ENCODE measurements around the gene TPCN2.

DNA sequence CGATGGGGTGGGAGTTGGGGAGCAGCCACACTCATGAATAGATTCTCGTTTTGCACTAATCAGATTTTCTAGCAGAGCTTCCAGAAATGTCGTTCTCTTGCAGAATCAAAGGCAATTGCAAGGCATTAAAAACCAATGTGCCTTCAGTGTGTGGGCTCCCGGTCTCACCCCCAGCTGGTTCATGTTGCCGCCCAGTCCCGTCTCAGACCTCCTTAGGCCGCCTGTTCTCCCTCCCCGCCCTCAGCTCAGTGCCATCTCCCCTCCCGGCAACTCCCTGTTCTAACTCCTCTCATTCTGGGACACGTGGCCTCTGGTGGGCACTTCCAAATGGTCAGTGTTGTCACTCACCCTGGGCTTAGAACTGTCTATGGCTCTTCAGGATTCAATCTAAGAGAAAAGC, 64.5 kb downstream of the TPCN2 start:
- TF ChIP-seq POLR2A (IDR thresholded peaks at IDR 0.05; ENCODE audit: control extremely low read depth in 1 of 2, low read depth in 2 of 2, low read length in 2 of 2) (no peak), JUND (IDR thresholded peaks at IDR 0.05; ENCODE audit: low read length) (no peak), YY1 (IDR thresholded peaks at IDR 0.05; ENCODE audit: low read depth, low read length) (no peak), TAF1 (IDR thresholded peaks at IDR 0.05; ENCODE audit: low read depth, low read length) (no peak), EZH2 (IDR thresholded peaks at IDR 0.05; ENCODE audit: low read depth, low read length, severe bottlenecking) (no peak), MAFK (IDR thresholded peaks at IDR 0.05; ENCODE audit: low read depth, low read length) (no peak), TCF12 (IDR thresholded peaks at IDR 0.05; ENCODE audit: low read depth, low read length) (no peak)
- TF ChIP-seq, protein P1, sequence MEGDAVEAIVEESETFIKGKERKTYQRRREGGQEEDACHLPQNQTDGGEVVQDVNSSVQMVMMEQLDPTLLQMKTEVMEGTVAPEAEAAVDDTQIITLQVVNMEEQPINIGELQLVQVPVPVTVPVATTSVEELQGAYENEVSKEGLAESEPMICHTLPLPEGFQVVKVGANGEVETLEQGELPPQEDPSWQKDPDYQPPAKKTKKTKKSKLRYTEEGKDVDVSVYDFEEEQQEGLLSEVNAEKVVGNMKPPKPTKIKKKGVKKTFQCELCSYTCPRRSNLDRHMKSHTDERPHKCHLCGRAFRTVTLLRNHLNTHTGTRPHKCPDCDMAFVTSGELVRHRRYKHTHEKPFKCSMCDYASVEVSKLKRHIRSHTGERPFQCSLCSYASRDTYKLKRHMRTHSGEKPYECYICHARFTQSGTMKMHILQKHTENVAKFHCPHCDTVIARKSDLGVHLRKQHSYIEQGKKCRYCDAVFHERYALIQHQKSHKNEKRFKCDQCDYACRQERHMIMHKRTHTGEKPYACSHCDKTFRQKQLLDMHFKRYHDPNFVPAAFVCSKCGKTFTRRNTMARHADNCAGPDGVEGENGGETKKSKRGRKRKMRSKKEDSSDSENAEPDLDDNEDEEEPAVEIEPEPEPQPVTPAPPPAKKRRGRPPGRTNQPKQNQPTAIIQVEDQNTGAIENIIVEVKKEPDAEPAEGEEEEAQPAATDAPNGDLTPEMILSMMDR (IDR thresholded peaks at IDR 0.05; ENCODE audit: control extremely low read depth in 1 of 3, insufficient read depth in 1 of 3, low read depth in 1 of 3, low read length in 3 of 3), result no peak
